ENCODE results near the gene NPAS3.

DNA sequence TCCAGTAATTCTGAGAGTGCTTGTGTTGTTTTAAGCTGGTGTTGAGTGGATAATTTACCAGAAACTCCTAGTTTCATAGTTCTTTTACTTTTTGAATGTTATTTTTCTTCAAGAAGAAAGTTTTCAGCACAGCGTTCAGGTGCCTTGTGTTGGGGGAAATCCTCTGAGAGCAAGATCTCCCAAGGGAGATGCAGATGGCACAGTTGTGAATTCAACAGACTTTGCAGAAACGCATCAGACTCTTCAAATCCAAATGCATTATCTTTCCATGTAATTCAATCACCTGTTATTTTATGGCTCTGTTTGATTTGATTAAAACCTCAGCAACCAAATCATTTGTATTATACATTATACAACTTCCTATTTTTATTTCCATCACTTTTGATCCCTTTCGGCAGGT lies 572.3 kb downstream of the NPAS3 start:
- no peak for TF ChIP-seq EZH2 (IDR thresholded peaks at IDR 0.05; ENCODE audit: low read depth)
- TF ChIP-seq, protein P1, sequence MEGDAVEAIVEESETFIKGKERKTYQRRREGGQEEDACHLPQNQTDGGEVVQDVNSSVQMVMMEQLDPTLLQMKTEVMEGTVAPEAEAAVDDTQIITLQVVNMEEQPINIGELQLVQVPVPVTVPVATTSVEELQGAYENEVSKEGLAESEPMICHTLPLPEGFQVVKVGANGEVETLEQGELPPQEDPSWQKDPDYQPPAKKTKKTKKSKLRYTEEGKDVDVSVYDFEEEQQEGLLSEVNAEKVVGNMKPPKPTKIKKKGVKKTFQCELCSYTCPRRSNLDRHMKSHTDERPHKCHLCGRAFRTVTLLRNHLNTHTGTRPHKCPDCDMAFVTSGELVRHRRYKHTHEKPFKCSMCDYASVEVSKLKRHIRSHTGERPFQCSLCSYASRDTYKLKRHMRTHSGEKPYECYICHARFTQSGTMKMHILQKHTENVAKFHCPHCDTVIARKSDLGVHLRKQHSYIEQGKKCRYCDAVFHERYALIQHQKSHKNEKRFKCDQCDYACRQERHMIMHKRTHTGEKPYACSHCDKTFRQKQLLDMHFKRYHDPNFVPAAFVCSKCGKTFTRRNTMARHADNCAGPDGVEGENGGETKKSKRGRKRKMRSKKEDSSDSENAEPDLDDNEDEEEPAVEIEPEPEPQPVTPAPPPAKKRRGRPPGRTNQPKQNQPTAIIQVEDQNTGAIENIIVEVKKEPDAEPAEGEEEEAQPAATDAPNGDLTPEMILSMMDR (conservative IDR thresholded peaks at IDR 0.05), result no peak
